HEK293 (cell line): ENCODE data around the gene ATP2B3.

Experiments
- CTCF ChIA-PET: fragments of 350-600 bp; formaldehyde crosslinking; extraction: SDS; loops from one replicate; lab custom pipeline; 2021; ENCODE audit warnings: antibody characterized with exemption; lab: Yijun Ruan, JAX
- POLR2A ChIA-PET: fragments of 300-600 bp; formaldehyde crosslinking; extraction: SDS; loops from one replicate; lab custom pipeline; 2020; ENCODE audit warnings: antibody characterized with exemption, inconsistent platforms; lab: Yijun Ruan, JAX
- H3K27ac ChIP-seq: fragments of 200-500 bp; sonication (Bioruptor generic); 2 replicates; pipeline ENCODE4 v1.5.1; 2014; ENCODE audit warnings: low read depth, low read length, control low read depth, inconsistent platforms; ENCODE audit errors: extremely low read depth
- H3K36me3 ChIP-seq, 2 experiments: fragments of 200-500 bp in 1 of 2; sonication (Bioruptor generic) in 1 of 2; 1 replicate in 1 of 2; 2 replicates in 1 of 2; pipeline ENCODE4 v1.5.1; 2014 to 2017; ENCODE audit warnings: inconsistent platforms in 2 of 2, low read length in 2 of 2; ENCODE audit not compliant: control insufficient read depth in 2 of 2, insufficient read depth in 1 of 2
- H3K4me1 ChIP-seq: fragments of 200-500 bp; sonication (Bioruptor generic); 2 replicates; pipeline ENCODE4 v1.5.1; 2014; ENCODE audit warnings: mild to moderate bottlenecking, low read length, inconsistent platforms; ENCODE audit not compliant: control insufficient read depth, insufficient read depth
- H3K4me3 ChIP-seq: 2 replicates; pipeline ENCODE4 v1.5.1; 2011; ENCODE audit warnings: low read depth, mild to moderate bottlenecking, control low read depth, low read length, moderate library complexity
- H3K9me3 ChIP-seq: fragments of 200-500 bp; sonication (Bioruptor generic); 2 replicates; pipeline ENCODE4 v1.5.1; 2014; ENCODE audit warnings: low read depth, low read length, inconsistent platforms; ENCODE audit not compliant: control insufficient read depth, insufficient read depth
- GLI2 ChIP-seq: fragments of 450-650 bp; formaldehyde crosslinking; IDR thresholded peaks from 2 replicates; pipeline ENCODE4; 2017; ENCODE audit warnings: missing biosample characterization, missing genetic modification characterization, low read depth, borderline replicate concordance
- OSR2 ChIP-seq: fragments of 450-650 bp; formaldehyde crosslinking; IDR thresholded peaks from 2 replicates; pipeline ENCODE4 v1.5.1; 2016; ENCODE audit warnings: missing biosample characterization, missing genetic modification characterization
- ZBTB21 ChIP-seq: fragments of 450-650 bp; formaldehyde crosslinking; IDR thresholded peaks from 2 replicates; pipeline ENCODE4 v1.5.1; 2017; ENCODE audit warnings: missing biosample characterization, missing genetic modification characterization
- ZFHX2 ChIP-seq: fragments of 450-650 bp; formaldehyde crosslinking; conservative IDR thresholded peaks from 2 replicates; pipeline ENCODE4 v1.5.1; 2016; ENCODE audit warnings: missing biosample characterization, missing genetic modification characterization
- ZNF121 ChIP-seq: fragments of 450-650 bp; formaldehyde crosslinking; IDR thresholded peaks from 2 replicates; pipeline ENCODE4 v1.5.1; 2016; ENCODE audit warnings: missing biosample characterization, missing genetic modification characterization
- ZNF138 ChIP-seq: fragments of 450-650 bp; formaldehyde crosslinking; IDR thresholded peaks from 2 replicates; pipeline ENCODE4 v1.5.1; 2016; ENCODE audit warnings: missing biosample characterization, missing genetic modification characterization, borderline replicate concordance
- ZNF175 ChIP-seq: fragments of 450-650 bp; formaldehyde crosslinking; IDR thresholded peaks from 2 replicates; pipeline ENCODE4 v1.5.1; 2016; ENCODE audit warnings: missing biosample characterization, missing genetic modification characterization
- ZNF302 ChIP-seq: fragments of 450-650 bp; formaldehyde crosslinking; IDR thresholded peaks from 2 replicates; pipeline ENCODE4 v1.5.1; 2016; ENCODE audit warnings: missing biosample characterization, missing genetic modification characterization, low read depth
- ZNF37A ChIP-seq: fragments of 450-650 bp; IDR thresholded peaks from 2 replicates; pipeline ENCODE4 v1.5.1; 2018; ENCODE audit warnings: missing biosample characterization, missing genetic modification characterization
- ZNF404 ChIP-seq: fragments of 450-650 bp; formaldehyde crosslinking; IDR thresholded peaks from 2 replicates; pipeline ENCODE4 v1.5.1; 2017; ENCODE audit warnings: missing biosample characterization, missing genetic modification characterization
- ZNF423 ChIP-seq: fragments of 450-650 bp; formaldehyde crosslinking; IDR thresholded peaks from 2 replicates; pipeline ENCODE4 v1.5.1; 2016; ENCODE audit warnings: missing biosample characterization, missing genetic modification characterization
- ZNF626 ChIP-seq: fragments of 450-650 bp; sonication (Bioruptor Pico); formaldehyde crosslinking; IDR thresholded peaks from 2 replicates; pipeline ENCODE4 v1.5.1; 2018; ENCODE audit warnings: missing biosample characterization, missing genetic modification characterization, inconsistent platforms
- TF ChIP-seq, protein P1 (sequence below): fragments of 450-650 bp; formaldehyde crosslinking; IDR thresholded peaks from 2 replicates; pipeline ENCODE4 v1.5.1; 2016; ENCODE audit warnings: missing biosample characterization, missing genetic modification characterization
- TF ChIP-seq, protein P2 (sequence below): fragments of 450-650 bp; formaldehyde crosslinking; IDR thresholded peaks from 2 replicates; pipeline ENCODE4 v1.5.1; 2016; ENCODE audit warnings: missing biosample characterization, missing genetic modification characterization
- TF ChIP-seq, protein P3 (sequence below): fragments of 450-650 bp; IDR thresholded peaks from 2 replicates; pipeline ENCODE4 v1.5.1; 2018; ENCODE audit warnings: missing biosample characterization, mild to moderate bottlenecking, missing genetic modification characterization
- TF ChIP-seq, protein P4 (sequence below): fragments of 450-650 bp; formaldehyde crosslinking; IDR thresholded peaks from 2 replicates; pipeline ENCODE4 v1.5.1; 2016; ENCODE audit warnings: missing biosample characterization, missing genetic modification characterization

ATP2B3 gene

DNA sequence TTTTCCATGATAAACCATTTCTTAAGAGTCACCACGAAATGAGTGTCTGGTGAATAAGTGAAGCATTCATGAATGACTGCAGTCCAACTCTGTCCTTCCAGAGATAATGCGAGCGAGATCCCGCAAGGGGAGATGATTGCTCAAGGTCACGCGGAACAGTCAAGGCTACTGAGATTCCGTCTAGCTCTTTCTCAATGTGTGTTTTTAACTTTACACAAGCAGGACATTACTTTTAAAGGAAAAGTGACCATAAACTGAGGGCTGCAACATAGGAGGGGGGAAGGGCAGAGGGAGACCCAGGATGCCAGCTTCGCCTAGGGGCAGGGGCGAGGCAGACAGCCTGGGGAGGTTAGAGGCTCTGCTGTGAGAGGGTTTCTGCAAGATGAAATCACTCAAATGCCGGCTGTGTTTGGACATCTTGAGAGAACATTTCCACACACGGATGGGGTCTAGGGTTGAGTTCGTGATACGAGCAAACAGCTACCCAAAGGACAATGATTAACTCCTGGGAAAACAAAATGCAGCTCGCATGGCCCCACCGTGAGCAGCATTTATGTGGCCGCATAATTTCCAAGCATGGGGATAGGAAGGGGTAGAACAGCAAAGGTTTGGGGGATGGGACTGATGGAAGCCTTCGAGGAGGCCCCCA lies 105.3 kb downstream of the ATP2B3 start:
- TF ChIP-seq ZNF138 (tag by site-specific recombination): no peak
- no peak for TF ChIP-seq ZNF175 (tag by site-specific recombination)
- TF ChIP-seq ZNF404 (tag by site-specific recombination): no peak
- TF ChIP-seq ZNF302: no peak
- TF ChIP-seq, protein P1, sequence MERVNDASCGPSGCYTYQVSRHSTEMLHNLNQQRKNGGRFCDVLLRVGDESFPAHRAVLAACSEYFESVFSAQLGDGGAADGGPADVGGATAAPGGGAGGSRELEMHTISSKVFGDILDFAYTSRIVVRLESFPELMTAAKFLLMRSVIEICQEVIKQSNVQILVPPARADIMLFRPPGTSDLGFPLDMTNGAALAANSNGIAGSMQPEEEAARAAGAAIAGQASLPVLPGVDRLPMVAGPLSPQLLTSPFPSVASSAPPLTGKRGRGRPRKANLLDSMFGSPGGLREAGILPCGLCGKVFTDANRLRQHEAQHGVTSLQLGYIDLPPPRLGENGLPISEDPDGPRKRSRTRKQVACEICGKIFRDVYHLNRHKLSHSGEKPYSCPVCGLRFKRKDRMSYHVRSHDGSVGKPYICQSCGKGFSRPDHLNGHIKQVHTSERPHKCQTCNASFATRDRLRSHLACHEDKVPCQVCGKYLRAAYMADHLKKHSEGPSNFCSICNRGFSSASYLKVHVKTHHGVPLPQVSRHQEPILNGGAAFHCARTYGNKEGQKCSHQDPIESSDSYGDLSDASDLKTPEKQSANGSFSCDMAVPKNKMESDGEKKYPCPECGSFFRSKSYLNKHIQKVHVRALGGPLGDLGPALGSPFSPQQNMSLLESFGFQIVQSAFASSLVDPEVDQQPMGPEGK (tag by site-specific recombination): no peak
- TF ChIP-seq GLI2: no peak
- no peak for TF ChIP-seq ZNF121 (tag by site-specific recombination)
- TF ChIP-seq ZNF626 (tag by site-specific recombination): no peak
- TF ChIP-seq OSR2 (tag by site-specific recombination): no peak
- TF ChIP-seq, protein P2, sequence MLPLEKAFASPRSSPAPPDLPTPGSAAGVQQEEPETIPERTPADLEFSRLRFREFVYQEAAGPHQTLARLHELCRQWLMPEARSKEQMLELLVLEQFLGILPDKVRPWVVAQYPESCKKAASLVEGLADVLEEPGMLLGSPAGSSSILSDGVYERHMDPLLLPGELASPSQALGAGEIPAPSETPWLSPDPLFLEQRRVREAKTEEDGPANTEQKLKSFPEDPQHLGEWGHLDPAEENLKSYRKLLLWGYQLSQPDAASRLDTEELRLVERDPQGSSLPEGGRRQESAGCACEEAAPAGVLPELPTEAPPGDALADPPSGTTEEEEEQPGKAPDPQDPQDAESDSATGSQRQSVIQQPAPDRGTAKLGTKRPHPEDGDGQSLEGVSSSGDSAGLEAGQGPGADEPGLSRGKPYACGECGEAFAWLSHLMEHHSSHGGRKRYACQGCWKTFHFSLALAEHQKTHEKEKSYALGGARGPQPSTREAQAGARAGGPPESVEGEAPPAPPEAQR: no peak
- TF ChIP-seq, protein P3, sequence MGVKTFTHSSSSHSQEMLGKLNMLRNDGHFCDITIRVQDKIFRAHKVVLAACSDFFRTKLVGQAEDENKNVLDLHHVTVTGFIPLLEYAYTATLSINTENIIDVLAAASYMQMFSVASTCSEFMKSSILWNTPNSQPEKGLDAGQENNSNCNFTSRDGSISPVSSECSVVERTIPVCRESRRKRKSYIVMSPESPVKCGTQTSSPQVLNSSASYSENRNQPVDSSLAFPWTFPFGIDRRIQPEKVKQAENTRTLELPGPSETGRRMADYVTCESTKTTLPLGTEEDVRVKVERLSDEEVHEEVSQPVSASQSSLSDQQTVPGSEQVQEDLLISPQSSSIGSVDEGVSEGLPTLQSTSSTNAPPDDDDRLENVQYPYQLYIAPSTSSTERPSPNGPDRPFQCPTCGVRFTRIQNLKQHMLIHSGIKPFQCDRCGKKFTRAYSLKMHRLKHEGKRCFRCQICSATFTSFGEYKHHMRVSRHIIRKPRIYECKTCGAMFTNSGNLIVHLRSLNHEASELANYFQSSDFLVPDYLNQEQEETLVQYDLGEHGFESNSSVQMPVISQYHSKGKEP: no peak
- no peak for TF ChIP-seq ZNF37A (tag by site-specific recombination)
- TF ChIP-seq ZNF423 (tag by site-specific recombination): no peak
- TF ChIP-seq, protein P4, sequence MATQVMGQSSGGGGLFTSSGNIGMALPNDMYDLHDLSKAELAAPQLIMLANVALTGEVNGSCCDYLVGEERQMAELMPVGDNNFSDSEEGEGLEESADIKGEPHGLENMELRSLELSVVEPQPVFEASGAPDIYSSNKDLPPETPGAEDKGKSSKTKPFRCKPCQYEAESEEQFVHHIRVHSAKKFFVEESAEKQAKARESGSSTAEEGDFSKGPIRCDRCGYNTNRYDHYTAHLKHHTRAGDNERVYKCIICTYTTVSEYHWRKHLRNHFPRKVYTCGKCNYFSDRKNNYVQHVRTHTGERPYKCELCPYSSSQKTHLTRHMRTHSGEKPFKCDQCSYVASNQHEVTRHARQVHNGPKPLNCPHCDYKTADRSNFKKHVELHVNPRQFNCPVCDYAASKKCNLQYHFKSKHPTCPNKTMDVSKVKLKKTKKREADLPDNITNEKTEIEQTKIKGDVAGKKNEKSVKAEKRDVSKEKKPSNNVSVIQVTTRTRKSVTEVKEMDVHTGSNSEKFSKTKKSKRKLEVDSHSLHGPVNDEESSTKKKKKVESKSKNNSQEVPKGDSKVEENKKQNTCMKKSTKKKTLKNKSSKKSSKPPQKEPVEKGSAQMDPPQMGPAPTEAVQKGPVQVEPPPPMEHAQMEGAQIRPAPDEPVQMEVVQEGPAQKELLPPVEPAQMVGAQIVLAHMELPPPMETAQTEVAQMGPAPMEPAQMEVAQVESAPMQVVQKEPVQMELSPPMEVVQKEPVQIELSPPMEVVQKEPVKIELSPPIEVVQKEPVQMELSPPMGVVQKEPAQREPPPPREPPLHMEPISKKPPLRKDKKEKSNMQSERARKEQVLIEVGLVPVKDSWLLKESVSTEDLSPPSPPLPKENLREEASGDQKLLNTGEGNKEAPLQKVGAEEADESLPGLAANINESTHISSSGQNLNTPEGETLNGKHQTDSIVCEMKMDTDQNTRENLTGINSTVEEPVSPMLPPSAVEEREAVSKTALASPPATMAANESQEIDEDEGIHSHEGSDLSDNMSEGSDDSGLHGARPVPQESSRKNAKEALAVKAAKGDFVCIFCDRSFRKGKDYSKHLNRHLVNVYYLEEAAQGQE (tag by site-specific recombination): no peak
- Histone ChIP-seq H3K4me3 (no peak overlapping the region), H3K27ac (no peak overlapping the region), H3K4me1 (no peaks in the 10 kb centered on the region), H3K36me3 (no peaks in the 10 kb centered on the region), H3K9me3 (no peaks in the 10 kb centered on the region)
- POLR2A ChIA-PET: no interaction called here
- CTCF ChIA-PET: interaction anchor here (1.3 to 2.0 kb wide), 3 partner anchors 14 to 84 kb away, joined by 5 to 10 read pairs (median 5); no protein-coding TSS in a partner anchor

DNA sequence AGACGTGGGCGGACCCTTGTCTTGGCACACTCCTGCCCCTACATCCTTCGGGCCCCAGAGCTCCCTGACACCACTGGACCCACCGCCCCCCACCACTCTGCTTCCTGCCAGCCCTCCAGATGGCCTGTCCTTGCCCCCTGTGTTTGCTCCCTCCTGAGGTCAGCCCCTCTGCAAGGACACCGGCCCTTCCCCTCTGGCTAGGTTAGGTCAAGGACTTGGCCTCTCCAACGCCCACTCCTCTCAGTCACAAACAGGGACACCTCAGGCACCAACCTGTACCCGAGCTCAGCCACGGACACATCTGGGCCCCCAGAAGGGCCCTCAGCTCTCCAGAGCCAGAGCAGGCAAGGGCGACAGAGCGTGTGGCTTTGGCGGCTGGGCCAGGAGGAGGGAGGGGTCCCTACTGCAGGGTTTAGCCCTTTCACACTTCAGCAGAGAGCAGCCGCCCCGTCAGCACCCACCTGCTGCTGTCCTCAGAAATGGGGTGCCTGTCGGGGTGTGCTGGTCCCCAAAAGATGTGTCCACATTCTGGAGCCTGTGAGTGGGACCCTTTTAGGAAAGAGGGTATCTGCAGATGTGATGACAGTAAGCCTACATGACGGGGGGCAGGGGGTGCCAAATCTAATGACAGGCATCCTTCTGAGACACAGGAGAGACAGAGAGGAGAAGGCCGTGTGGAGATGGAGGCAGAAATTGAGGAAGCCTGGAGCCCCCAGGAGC lies 106.0 kb downstream of the ATP2B3 start:
- ChIA-PET CTCF (interaction anchor here (1.3 to 2.0 kb wide), 3 partner anchors 13 to 85 kb away, joined by 5 to 10 read pairs (median 5); no protein-coding TSS in a partner anchor), POLR2A (no interaction called here)
- Histone ChIP-seq H3K4me3 (no peak overlapping the region), H3K4me1 (no peaks in the 10 kb centered on the region), H3K27ac (no peak overlapping the region), H3K9me3 (no peaks in the 10 kb centered on the region), H3K36me3 (no peaks in the 10 kb centered on the region)
- TF ChIP-seq ZBTB21 (tag by site-specific recombination): no peak
- 0 out of 2 replicates have a peak, but pooled peaks have one; percentile 10 for TF ChIP-seq ZFHX2 (tag by site-specific recombination)
